HFFc6 (cell line): ENCODE data around the gene CAMSAP1. TPM values are rescaled to one million over a fixed set of nuclear protein-coding genes. Genes with fewer than 3 reads are reported as not detected.
A peak's percentile ranks its signal among the peaks of the same experiment; 100 is the strongest.

Source experiments
- DNase-seq: peaks from one replicate; pipeline ENCODE4 v3.0.0-alpha.2; 2018
- H3K27ac Mint-ChIP-seq: 2 replicates; pipeline ENCODE4 v1.8.0; 2020; ENCODE audit warnings: mild to moderate bottlenecking, mixed read lengths
- H3K27me3 Mint-ChIP-seq: 2 replicates; pipeline ENCODE4 v1.8.0; 2021; ENCODE audit warnings: mild to moderate bottlenecking, moderate library complexity, mixed read lengths; ENCODE audit not compliant: insufficient read depth
- H3K36me3 Mint-ChIP-seq: 2 replicates; pipeline ENCODE4 v1.8.0; 2021; ENCODE audit warnings: low read depth, mixed read lengths
- H3K4me1 Mint-ChIP-seq: 2 replicates; pipeline ENCODE4 v1.8.0; 2020; ENCODE audit warnings: low read depth, mixed read lengths
- H3K4me3 Mint-ChIP-seq: 2 replicates; pipeline ENCODE4 v1.8.0; 2020; ENCODE audit warnings: mild to moderate bottlenecking, moderate library complexity, mixed read lengths
- H3K9me3 Mint-ChIP-seq: 2 replicates; pipeline ENCODE4 v1.8.0; 2020; ENCODE audit warnings: mild to moderate bottlenecking, mixed read lengths
- total RNA-seq, 6 experiments: library from RNA; stranded (reverse); fragmentation: NEBNext Ultra II Directional; extraction: Animal tissue kit (Norgen Biotek cat#: 25700); gene quantifications; 2 replicates in 1 of 6; 3 replicates in 5 of 6; pipeline ENCODE4 v1.2.3, GENCODE V29; 2021
- TF ChIP-seq, protein P1 (sequence below): fragments of 200-600 bp; sonication (generic); IDR thresholded peaks from 2 replicates; pipeline ENCODE4 v1.5.0; 2021; ENCODE audit warnings: antibody characterized with exemption, mild to moderate bottlenecking

Gene CAMSAP1
- total RNA-seq, 6 experiments from 2014 or later: 14.9 to 22.8 (median 18.1) TPM

GRCh38 chr9:135797507-135798262 is 109.7 kb downstream of the CAMSAP1 start:
- peak overlapping the region; percentile 21; the same call in 1 of the 2 replicates for H3K27ac Mint-ChIP-seq
- DNase-seq: peak; percentile 57
- no peaks in the 10 kb centered on the region for H3K36me3 Mint-ChIP-seq
- H3K4me3 Mint-ChIP-seq: peak overlapping the region; percentile 34; the same call in 1 of the 2 replicates
- TF ChIP-seq, protein P1, sequence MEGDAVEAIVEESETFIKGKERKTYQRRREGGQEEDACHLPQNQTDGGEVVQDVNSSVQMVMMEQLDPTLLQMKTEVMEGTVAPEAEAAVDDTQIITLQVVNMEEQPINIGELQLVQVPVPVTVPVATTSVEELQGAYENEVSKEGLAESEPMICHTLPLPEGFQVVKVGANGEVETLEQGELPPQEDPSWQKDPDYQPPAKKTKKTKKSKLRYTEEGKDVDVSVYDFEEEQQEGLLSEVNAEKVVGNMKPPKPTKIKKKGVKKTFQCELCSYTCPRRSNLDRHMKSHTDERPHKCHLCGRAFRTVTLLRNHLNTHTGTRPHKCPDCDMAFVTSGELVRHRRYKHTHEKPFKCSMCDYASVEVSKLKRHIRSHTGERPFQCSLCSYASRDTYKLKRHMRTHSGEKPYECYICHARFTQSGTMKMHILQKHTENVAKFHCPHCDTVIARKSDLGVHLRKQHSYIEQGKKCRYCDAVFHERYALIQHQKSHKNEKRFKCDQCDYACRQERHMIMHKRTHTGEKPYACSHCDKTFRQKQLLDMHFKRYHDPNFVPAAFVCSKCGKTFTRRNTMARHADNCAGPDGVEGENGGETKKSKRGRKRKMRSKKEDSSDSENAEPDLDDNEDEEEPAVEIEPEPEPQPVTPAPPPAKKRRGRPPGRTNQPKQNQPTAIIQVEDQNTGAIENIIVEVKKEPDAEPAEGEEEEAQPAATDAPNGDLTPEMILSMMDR: peak; percentile 92
- no peaks in the 10 kb centered on the region for H3K9me3 Mint-ChIP-seq
- peaks cover 10% of the 10 kb centered on the region; the same call in 1 of the 2 replicates for H3K4me1 Mint-ChIP-seq
- peaks cover 9% of the 10 kb centered on the region for H3K27me3 Mint-ChIP-seq

DNA sequence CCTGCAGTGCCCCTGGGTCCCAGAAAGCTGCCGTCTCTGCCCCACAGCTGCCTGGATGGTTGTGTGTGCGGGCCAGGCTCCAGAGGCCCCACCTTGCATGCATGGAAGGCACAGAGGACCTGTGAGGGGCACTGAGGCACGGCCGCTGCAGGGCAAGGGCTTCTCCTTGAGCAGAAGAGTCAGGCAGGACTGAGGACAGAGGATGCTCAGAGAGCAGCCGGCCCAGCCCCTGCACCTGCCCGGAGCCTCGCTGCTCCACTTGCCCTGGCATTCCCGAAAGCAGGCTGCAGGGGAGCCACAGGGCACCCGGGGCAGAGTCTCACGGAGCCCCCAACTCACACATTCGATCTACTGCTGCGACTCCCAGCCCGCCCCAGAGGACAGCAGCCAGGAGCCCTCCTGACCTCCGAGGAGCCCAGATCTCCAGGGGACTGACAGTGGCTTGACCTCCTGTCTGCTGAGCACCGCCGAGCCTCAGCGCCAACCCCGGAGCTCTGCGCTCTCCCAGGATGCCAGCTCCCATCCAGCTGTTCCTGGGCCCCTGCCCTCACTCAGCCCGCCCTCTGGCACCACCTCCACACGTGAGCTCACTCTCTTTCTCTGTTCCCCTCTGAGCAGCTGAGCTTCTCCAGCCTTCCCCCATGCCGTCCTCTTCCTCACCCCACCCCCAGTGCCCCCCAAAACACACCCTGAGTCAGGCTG is 110.4 kb downstream of the CAMSAP1 start:
- TF ChIP-seq, protein P1: no peak
- Mint-ChIP-seq H3K36me3 (no peaks in the 10 kb centered on the region), H3K4me1 (peaks cover 10% of the 10 kb centered on the region; the same call in 1 of the 2 replicates), H3K9me3 (no peaks in the 10 kb centered on the region), H3K27me3 (peaks cover 12% of the 10 kb centered on the region), H3K27ac (no peak overlapping the region), H3K4me3 (no peak overlapping the region)
- DNase-seq: no peak

DNA sequence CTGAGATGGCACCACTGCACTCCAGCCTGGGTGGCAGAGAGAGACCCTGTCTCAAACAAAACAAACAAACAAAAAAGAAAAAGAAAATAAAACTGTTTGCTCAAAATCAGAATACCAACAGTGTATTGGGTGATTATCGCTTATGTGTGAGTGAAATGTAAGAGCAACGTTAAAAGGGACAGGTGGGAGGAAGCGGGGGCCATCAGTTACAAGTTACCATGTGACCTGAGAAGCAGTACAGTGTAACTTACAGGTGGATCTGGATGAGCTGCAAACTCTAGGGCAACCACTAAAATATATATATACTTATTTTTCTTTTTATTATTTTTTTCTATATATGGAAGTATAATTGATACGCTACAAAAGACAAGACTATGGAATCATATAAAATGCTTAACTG is 112.0 kb downstream of the CAMSAP1 start:
- H3K9me3 Mint-ChIP-seq: no peaks in the 10 kb centered on the region
- H3K27me3 Mint-ChIP-seq: peaks cover 12% of the 10 kb centered on the region
- no peak overlapping the region for H3K27ac Mint-ChIP-seq
- TF ChIP-seq, protein P1: no peak
- no peak for DNase-seq
- peaks cover 10% of the 10 kb centered on the region; the same call in 1 of the 2 replicates for H3K4me1 Mint-ChIP-seq
- H3K36me3 Mint-ChIP-seq: no peaks in the 10 kb centered on the region
- H3K4me3 Mint-ChIP-seq: no peak overlapping the region

DNA sequence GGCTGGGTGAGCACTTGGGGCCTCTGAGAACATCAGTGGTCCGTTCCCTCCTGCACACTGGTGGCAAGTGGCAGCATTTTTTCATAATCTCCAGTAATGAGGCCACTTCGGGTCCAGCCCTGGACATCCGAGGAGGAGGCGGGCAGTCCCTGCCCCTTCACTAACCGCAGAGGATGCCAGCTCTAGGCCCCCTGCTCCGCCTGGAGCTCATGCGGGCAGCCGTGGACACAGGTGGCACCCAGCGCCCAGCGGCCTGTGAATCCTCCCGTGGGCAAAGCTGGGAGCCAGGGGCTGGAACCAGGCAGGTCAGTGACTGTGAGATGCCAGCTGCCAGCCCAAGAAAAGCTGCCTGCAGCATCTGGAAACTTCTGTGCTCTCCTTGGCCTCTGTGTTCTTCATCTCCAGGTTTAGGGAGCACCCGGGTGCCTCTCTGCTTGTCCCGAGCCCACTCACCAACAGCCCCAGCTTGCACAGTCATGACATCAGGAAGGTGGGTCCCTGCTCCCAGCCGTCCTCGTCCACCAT is 112.9 kb downstream of the CAMSAP1 start:
- H3K4me3 Mint-ChIP-seq: no peak overlapping the region
- H3K4me1 Mint-ChIP-seq: peaks cover 10% of the 10 kb centered on the region; the same call in 1 of the 2 replicates
- H3K27ac Mint-ChIP-seq: no peak overlapping the region
- no peaks in the 10 kb centered on the region for H3K9me3 Mint-ChIP-seq
- no peak for DNase-seq
- H3K36me3 Mint-ChIP-seq: no peaks in the 10 kb centered on the region
- peaks cover 10% of the 10 kb centered on the region for H3K27me3 Mint-ChIP-seq
- TF ChIP-seq, protein P1: no peak

DNA sequence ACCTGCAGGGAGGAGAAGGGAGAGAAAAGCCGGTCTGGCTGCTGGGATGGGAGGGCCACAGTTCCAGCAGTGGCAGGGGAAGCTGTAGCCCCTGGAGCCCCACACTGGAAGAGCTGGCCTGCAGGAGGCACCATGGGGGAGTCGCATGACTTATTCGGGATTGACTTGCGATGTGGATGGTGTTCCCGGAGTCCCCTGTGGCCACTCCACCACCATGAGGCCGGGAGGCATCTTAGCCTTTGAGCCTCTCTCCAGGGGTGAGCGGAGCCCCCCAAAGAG is 113.3 kb downstream of the CAMSAP1 start:
- TF ChIP-seq, protein P1: no peak
- Mint-ChIP-seq H3K9me3 (no peaks in the 10 kb centered on the region), H3K4me3 (no peak overlapping the region), H3K27ac (no peak overlapping the region), H3K4me1 (peaks cover 10% of the 10 kb centered on the region; the same call in 1 of the 2 replicates), H3K36me3 (no peaks in the 10 kb centered on the region), H3K27me3 (peaks cover 9% of the 10 kb centered on the region)
- DNase-seq: no peak
